ENCODE measurements around the gene RAB10.

Gene RAB10

DNA sequence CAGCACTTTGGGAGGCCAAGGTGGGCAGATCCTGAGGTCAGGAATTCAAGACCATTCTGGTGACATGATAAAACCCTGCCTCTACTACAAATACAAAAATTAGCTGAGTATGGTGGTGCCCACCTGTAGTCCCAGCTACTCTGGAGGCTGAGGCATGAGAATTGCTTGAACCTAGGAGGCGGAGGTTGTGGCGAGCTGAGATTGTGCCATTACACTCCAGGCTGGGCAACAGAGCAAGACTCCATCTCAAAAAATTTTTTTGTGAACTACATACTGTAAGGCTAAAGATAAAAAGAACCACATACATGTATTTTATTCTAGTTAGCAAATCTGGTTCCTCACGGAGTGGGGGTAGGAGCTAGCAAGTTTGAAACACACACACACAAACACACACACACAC lies 45.1 kb downstream of the RAB10 start:
- no peak for TF ChIP-seq SIN3A (IDR thresholded peaks at IDR 0.05; ENCODE audit: borderline replicate concordance, insufficient read depth, low read length)
- no peak for TF ChIP-seq REST (IDR thresholded peaks at IDR 0.05; ENCODE audit: insufficient read depth in 1 of 2, low read depth in 2 of 2, low read length in 2 of 2)
- TF ChIP-seq TAF1 (IDR thresholded peaks at IDR 0.05; ENCODE audit: borderline replicate concordance, insufficient read depth, low read length) = no peak
- no peak for TF ChIP-seq POLR2AphosphoS5 (IDR thresholded peaks at IDR 0.05; ENCODE audit: low read depth, low read length)
- no peak for TF ChIP-seq FOXP2 (optimal IDR thresholded peaks at IDR 0.05; ENCODE audit: borderline replicate concordance, extremely low read depth, extremely low read length, insufficient read depth)

GRCh38 chr2:26080356-26080755 lies 46.5 kb downstream of the RAB10 start:
- TF ChIP-seq TAF1 (IDR thresholded peaks at IDR 0.05; ENCODE audit: borderline replicate concordance, insufficient read depth, low read length) = no peak
- no peak for TF ChIP-seq FOXP2 (optimal IDR thresholded peaks at IDR 0.05; ENCODE audit: borderline replicate concordance, extremely low read depth, extremely low read length, insufficient read depth)
- no peak for TF ChIP-seq SIN3A (IDR thresholded peaks at IDR 0.05; ENCODE audit: borderline replicate concordance, insufficient read depth, low read length)
- TF ChIP-seq REST (IDR thresholded peaks at IDR 0.05; ENCODE audit: insufficient read depth in 1 of 2, low read depth in 2 of 2, low read length in 2 of 2) = no peak

GRCh38 chr2:26081556-26081955 lies 47.7 kb downstream of the RAB10 start:
- no peak for TF ChIP-seq FOXP2 (optimal IDR thresholded peaks at IDR 0.05; ENCODE audit: borderline replicate concordance, extremely low read depth, extremely low read length, insufficient read depth)
- no peak for TF ChIP-seq POLR2AphosphoS5 (IDR thresholded peaks at IDR 0.05; ENCODE audit: low read depth, low read length)
- no peak for TF ChIP-seq REST (IDR thresholded peaks at IDR 0.05; ENCODE audit: insufficient read depth in 1 of 2, low read depth in 2 of 2, low read length in 2 of 2)
- TF ChIP-seq TAF1 (IDR thresholded peaks at IDR 0.05; ENCODE audit: borderline replicate concordance, insufficient read depth, low read length) = no peak
- no peak for TF ChIP-seq SIN3A (IDR thresholded peaks at IDR 0.05; ENCODE audit: borderline replicate concordance, insufficient read depth, low read length)

DNA sequence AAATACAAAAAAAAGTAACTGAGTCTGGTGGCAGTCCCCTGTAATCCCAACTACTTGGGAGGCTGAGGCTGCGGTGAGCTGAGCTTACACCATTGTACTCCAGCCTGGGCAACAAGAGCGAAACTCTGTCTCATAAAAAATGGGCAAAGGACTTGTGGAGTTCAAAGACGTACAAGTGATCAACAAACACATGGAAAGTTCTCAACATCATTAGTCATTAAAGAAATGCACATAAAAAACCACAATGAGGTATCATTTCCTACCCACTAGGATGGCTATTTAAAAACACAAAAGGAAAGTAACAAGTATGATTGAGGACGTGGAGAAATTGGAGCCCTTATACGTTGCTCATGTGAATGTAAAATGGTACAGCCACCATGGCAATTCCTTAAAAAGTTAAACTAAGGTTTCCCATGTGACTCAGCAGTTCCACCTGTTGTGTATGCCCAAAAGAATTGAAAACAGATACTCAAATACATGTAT lies 52.3 kb downstream of the RAB10 start:
- TF ChIP-seq TAF1 (IDR thresholded peaks at IDR 0.05; ENCODE audit: borderline replicate concordance, insufficient read depth, low read length) (no peak), REST (IDR thresholded peaks at IDR 0.05; ENCODE audit: insufficient read depth in 1 of 2, low read depth in 2 of 2, low read length in 2 of 2) (no peak), FOXP2 (optimal IDR thresholded peaks at IDR 0.05; ENCODE audit: borderline replicate concordance, extremely low read depth, extremely low read length, insufficient read depth) (no peak), SIN3A (IDR thresholded peaks at IDR 0.05; ENCODE audit: borderline replicate concordance, insufficient read depth, low read length) (no peak), POLR2AphosphoS5 (IDR thresholded peaks at IDR 0.05; ENCODE audit: low read depth, low read length) (no peak)

DNA sequence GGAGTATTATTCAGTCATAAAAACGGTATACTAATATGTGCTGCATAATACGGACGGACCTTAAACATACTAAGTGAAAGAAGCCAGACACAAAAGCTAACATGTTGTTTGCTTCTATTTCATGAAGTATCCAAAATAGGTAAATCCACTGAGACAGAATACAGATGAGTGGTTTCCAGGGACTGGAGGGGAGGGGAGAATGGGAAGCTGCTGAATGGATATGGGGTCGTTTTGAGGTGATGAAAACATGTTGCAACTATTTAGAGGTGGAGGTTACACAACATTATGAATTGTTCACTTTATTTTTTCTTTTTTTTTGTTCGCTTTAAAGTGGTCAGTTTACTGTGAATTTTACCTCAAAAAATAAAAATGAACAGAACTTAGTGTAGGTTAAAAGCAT lies 52.9 kb downstream of the RAB10 start:
- TF ChIP-seq SIN3A (IDR thresholded peaks at IDR 0.05; ENCODE audit: borderline replicate concordance, insufficient read depth, low read length) (no peak), TAF1 (IDR thresholded peaks at IDR 0.05; ENCODE audit: borderline replicate concordance, insufficient read depth, low read length) (no peak), REST (IDR thresholded peaks at IDR 0.05; ENCODE audit: insufficient read depth in 1 of 2, low read depth in 2 of 2, low read length in 2 of 2) (no peak), FOXP2 (optimal IDR thresholded peaks at IDR 0.05; ENCODE audit: borderline replicate concordance, extremely low read depth, extremely low read length, insufficient read depth) (no peak), POLR2AphosphoS5 (IDR thresholded peaks at IDR 0.05; ENCODE audit: low read depth, low read length) (no peak)

All from PFSK-1 (cell line).